ENCODE data around the gene LSM4. TPM values are rescaled to one million over a fixed set of nuclear protein-coding genes. Genes with fewer than 3 reads are reported as not detected.

Gene LSM4
- total RNA-seq, 4 donors from 2014 or later, result 94.3 to 218 (median 175) TPM

- Histone ChIP-seq H3K9me3 (no peaks in the 10 kb centered on the region), H3K36me3 (no peaks in the 10 kb centered on the region), H3K4me3 (peak overlapping the region in 2 of 4 donors; percentile 66 to 78), H3K4me1 (peaks cover 43 to 66% (median 56%) of the 10 kb centered on the region in 4 donors), H3K27me3 (no peaks in the 10 kb centered on the region), H3K27ac (peak overlapping the region; percentile 95 to 98 (median 97))
- in situ Hi-C loops (cut with MboI; ENCODE audit: low pct_ligation_motif_present in 1 of 4, low pct_unique_long_range_greater_than_20kb in 1 of 4, low sequenced_read_pairs in 3 of 4), result loop anchor here (5.0 to 10.0 kb wide), 2 partner anchors 44 to 47 kb away; partner anchors contain the start of gene IQCN (in 2 of the 4)
- DNase-seq, result no peak
- intact Hi-C loops (cut with DNase I; ENCODE audit: low total_unique reads), result no loop called here
- TF ChIP-seq POLR2AphosphoS5 (IDR thresholded peaks at IDR 0.05) (no peak), CTCF (IDR thresholded peaks at IDR 0.05) (no peak), POLR2A (IDR thresholded peaks at IDR 0.05) (no peak), EP300 (IDR thresholded peaks at IDR 0.05; ENCODE audit: low read depth) (no peak)
- WGBS, 2 donors (ENCODE audit: low coverage in 1 of 2), result 45% methylated on average over 9 of the region's 9 CpGs; no CpG with 5 or more reads in 1 of the 2 donors
Measured at GRCh38 chr19:18321734-18322102, 1.2 kb downstream of the LSM4 start.

DNA sequence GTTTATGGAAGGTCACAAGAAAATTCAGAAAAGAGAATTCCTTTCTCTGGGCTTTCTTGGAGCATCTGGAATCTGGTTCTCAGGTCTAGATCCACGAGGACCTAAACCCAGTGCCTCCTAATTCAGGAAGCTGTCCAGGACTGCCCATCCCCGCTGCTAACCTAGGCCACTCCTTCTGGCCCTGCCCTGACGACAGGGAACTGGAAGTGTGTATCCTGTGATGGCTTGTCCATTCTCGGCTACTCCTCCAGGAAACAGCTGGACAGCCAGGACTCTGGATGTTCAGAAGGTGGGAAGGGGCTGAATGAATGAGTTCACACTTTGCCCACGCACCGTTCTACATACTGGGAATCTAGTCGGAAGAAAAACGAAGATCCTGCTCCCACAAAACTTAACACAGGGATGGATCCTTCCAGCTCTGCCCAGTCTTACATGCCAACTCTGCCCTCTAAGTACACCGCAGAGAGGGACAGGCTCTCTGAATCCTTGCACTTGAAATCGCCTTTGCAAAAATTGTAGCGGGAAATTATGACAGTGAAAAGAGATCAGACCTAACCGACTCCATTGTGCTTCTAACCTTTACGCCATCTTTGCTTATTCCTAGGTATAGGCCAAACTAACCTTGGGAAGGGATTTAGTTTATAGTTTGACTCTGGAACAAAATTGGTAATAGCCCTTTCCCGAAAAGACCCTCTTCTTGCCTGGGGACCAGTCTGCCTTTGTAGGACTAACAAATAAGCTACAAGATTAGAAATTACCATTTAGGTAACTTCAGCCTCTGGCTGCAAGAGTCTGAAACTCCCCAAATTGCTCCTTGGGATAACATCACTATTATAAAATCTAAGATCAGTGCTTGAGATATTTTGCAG, 1.8 kb downstream of the LSM4 start:
- in situ Hi-C loops (cut with MboI; ENCODE audit: low pct_ligation_motif_present in 1 of 4, low pct_unique_long_range_greater_than_20kb in 1 of 4, low sequenced_read_pairs in 3 of 4) (loop anchor here (5.0 to 10.0 kb wide), 2 partner anchors 44 to 46 kb away; partner anchors contain the start of gene IQCN (in 2 of the 4)), intact Hi-C loops (cut with DNase I; ENCODE audit: low total_unique reads) (no loop called here)
- H3K27ac ChIP-seq, result peak overlapping the region; percentile 95 to 98 (median 97)
- DNase-seq, result peak; percentile 87
- no peak overlapping the region for H3K4me3 ChIP-seq
- H3K9me3 ChIP-seq, result no peaks in the 10 kb centered on the region
- H3K4me1 ChIP-seq, result peaks cover 43 to 66% (median 58%) of the 10 kb centered on the region in 4 donors
- TF ChIP-seq EP300 (IDR thresholded peaks at IDR 0.05; ENCODE audit: low read depth) (no peak), POLR2A (IDR thresholded peaks at IDR 0.05) (peak; percentile 92), POLR2AphosphoS5 (IDR thresholded peaks at IDR 0.05) (peak; percentile 59 to 93 (median 92))
- 45 to 64% methylated on average over 6 to 14 of the region's 14 CpGs for WGBS, 2 donors (ENCODE audit: low coverage in 1 of 2)
- H3K27me3 ChIP-seq, result no peaks in the 10 kb centered on the region
- no peaks in the 10 kb centered on the region for H3K36me3 ChIP-seq

DNA sequence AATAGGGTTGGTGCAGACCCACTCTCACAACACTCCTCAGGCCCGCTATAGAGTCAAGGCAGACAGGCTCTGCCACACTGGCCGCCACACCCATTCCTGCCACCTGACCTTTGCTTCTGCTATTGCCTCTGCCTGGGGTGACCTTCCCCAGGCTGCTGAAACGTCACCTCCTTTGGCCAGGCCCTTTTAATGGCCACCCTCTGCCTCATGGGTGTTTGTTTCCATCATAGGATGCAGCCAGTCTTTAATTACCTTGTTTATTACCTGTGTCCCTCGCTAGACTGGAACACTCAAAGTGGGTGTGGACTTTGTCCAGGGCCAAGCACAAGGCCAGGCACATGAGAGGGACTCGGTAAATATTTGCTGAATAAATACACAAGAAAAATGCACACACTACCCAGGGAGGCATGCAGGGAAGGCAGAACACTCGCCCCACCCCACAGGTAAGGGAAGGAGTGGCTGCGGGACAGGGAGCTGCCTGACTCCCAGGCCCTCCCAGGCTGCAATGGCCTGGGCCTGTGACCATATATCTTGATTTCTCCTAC, 3.2 kb downstream of the LSM4 start:
- no peaks in the 10 kb centered on the region for H3K27me3 ChIP-seq
- peak overlapping the region in 1 of 4 donors; percentile 7 for H3K4me3 ChIP-seq
- H3K9me3 ChIP-seq, result no peaks in the 10 kb centered on the region
- no peaks in the 10 kb centered on the region for H3K36me3 ChIP-seq
- peak; percentile 67 for TF ChIP-seq POLR2A (IDR thresholded peaks at IDR 0.05)
- no peak for TF ChIP-seq CTCF (IDR thresholded peaks at IDR 0.05)
- peak; percentile 91 for TF ChIP-seq EP300 (IDR thresholded peaks at IDR 0.05; ENCODE audit: low read depth)
- peak; percentile 32 to 92 (median 67) for TF ChIP-seq POLR2AphosphoS5 (IDR thresholded peaks at IDR 0.05)
- H3K27ac ChIP-seq, result peak overlapping the region; percentile 95 to 98 (median 97)
- in situ Hi-C loops (cut with MboI; ENCODE audit: low pct_ligation_motif_present in 1 of 4, low pct_unique_long_range_greater_than_20kb in 1 of 4, low sequenced_read_pairs in 3 of 4), result loop anchor here (5.0 to 10.0 kb wide), 2 partner anchors 42 to 45 kb away; partner anchors contain the start of gene IQCN (in 2 of the 4)
- intact Hi-C loops (cut with DNase I; ENCODE audit: low total_unique reads), result no loop called here
- 40 to 44% methylated on average over 1 to 7 of the region's 7 CpGs for WGBS, 2 donors (ENCODE audit: low coverage in 1 of 2)
- peak; percentile 89 for DNase-seq
- H3K4me1 ChIP-seq, result peaks cover 43 to 68% (median 60%) of the 10 kb centered on the region in 4 donors

- H3K4me1 ChIP-seq, result peaks cover 32 to 57% (median 49%) of the 10 kb centered on the region in 4 donors
- no peak for TF ChIP-seq EP300 (IDR thresholded peaks at IDR 0.05; ENCODE audit: low read depth)
- no peak for TF ChIP-seq CTCF (IDR thresholded peaks at IDR 0.05)
- peak; percentile 6 for TF ChIP-seq POLR2A (IDR thresholded peaks at IDR 0.05)
- peak in 1 of 3 donors; percentile 16 for TF ChIP-seq POLR2AphosphoS5 (IDR thresholded peaks at IDR 0.05)
- intact Hi-C loops (cut with DNase I; ENCODE audit: low total_unique reads), result no loop called here
- no peaks in the 10 kb centered on the region for H3K27me3 ChIP-seq
- no peak overlapping the region for H3K4me3 ChIP-seq
- H3K9me3 ChIP-seq, result no peaks in the 10 kb centered on the region
- DNase-seq, result peak; percentile 49
- in situ Hi-C loops (cut with MboI; ENCODE audit: low pct_ligation_motif_present in 1 of 4, low pct_unique_long_range_greater_than_20kb in 1 of 4, low sequenced_read_pairs in 3 of 4), result no loop called here
- peaks cover 0 to 2% (median 0%) of the 10 kb centered on the region in 4 donors for H3K36me3 ChIP-seq
- H3K27ac ChIP-seq, result peak overlapping the region; percentile 95 to 98 (median 97)
- 49 to 60% methylated on average over 1 to 8 of the region's 18 CpGs for WGBS, 2 donors (ENCODE audit: low coverage in 1 of 2)
Measured at GRCh38 chr19:18317961-18318800, 4.7 kb downstream of the LSM4 start.
